Anterior cingulate cortex (tissue), 58 donors: Measurements from ENCODE around the gene ZDHHC9.
"Not testable (repeated sequence)": the region's sequence is repeated elsewhere in the genome, so short reads cannot be mapped to it uniquely, and the experiment has no call there.

Experiments
- DNase-seq, 58 donors: peaks; one replicate each; lab custom pipeline; 2025; lab: John Stamatoyannopoulos, UW

ZDHHC9 gene

GRCh38 chrX:129843459-129844306, at the start of gene ZDHHC9:
Gene ZDHHC9 (minus strand): TSS chrX:129843886. CDS start chrX:129841945, 1,941 bp downstream.
- DNase-seq: peak; percentile 19 to 92 (median 82)

- DNase-seq: no peak
Measured at GRCh38 chrX:129877401-129877800, 33.7 kb upstream of the ZDHHC9 start.

DNA sequence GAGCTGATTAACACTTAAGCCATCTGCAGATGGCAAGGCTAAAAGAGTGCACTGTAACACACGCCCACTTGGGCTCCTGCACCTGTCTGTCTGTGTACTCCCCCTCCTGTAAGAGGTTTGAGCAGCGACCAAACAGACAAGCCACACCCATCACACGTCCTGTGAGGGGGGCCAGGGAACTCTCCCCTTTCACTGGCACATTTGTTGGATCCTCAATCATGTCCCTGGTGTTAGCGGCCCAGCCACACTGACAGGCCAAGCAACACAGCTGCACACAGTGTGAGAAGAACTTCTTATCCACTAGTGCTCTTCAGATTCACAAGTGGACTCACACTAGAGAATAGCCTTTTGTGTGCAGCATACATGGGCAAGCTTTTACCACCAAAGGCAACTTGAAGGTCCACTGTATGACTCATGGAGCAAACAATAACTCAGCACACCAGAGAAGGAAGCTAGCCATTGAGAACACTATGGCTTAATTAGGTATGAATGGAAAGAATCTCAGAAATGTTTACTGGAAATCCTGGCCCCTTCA, 33.2 kb upstream of the ZDHHC9 start:
- DNase-seq: no peak

DNA sequence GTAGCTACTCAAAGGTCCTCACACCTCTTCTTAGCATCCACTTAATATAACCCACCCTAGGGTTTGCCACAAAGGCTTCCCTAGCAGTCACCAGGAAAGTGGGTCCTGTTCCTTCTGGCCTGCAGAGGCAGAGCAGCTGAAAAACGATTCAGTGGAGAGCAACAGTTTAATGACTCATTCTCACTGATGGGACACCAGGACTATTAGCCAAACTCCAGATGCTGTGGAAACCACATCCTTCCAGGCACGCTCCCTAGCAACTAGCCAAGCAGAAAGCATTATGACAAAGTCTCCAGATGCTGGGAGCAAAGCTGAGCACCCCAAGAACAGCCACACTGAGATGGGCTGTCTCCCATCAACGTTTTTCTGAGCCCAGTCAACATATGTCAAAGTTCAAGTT, 32.0 kb upstream of the ZDHHC9 start:
- no peak for DNase-seq

- no peak for DNase-seq
Measured at GRCh38 chrX:129872524-129872923, 28.8 kb upstream of the ZDHHC9 start.

DNA sequence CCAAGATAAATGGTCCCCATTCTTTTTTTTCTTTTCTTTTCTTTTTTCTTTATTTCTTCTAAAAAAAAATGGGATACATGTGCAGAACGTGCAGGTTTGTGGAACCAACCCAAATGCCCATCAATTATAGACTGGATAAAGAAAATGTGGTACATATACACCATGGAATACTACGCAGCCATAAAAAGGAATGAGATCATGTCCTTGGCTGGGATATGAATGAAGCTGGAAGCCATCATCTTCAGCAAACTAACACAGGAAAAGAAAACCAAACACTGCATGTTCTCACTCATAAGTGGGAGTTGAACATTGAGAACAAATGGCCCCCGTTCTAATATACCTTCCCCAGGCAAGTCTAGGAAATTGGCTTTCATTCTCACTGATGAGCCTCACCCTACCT, 22.6 kb upstream of the ZDHHC9 start:
- DNase-seq: not testable (repeated sequence)

DNA sequence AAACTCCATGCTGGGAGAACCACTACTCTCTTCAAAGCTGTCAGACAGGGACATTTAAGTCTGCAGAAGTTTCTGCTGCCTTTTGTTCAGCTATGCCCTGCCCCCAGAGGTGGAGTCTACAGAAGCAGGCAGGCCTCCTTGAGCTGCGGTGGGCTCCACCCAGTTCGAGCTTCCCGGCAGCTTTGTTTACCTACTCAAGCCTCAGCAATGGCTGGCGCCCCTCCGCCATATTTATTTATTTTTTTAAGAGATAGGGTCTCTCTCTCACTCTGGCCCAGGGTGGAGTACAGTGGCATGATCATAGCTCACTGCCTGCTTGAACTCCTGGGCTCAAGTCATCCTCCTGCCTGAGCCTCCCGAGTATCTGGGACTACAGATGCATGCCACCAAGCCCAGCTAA, 15.4 kb upstream of the ZDHHC9 start:
- DNase-seq: not testable (repeated sequence)

- not testable (repeated sequence) for DNase-seq
Measured at GRCh38 chrX:129851825-129852224, 8.1 kb upstream of the ZDHHC9 start.

DNA sequence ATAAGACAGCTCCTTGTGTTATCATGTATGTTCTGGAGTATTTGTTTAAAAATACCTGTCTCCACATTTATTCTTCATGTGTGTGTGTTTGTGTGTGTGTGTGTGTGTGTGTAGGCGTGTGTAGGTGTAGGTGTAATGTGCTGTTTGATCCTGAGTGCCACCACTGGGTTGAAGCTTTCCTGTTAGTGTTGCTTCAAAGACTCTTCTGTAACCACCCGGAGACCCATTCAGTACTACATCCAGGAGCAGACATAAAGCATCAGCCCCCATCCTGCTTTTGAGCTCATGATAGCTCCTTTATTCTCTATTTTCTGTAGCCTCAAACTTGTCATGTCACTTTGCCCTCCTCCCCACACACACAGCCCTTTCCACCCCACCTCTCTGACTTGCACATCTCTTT, 3.0 kb upstream of the ZDHHC9 start:
- DNase-seq: no peak

GRCh38 chrX:129845616-129846190, 2.0 kb upstream of the ZDHHC9 start:
- no peak for DNase-seq

DNA sequence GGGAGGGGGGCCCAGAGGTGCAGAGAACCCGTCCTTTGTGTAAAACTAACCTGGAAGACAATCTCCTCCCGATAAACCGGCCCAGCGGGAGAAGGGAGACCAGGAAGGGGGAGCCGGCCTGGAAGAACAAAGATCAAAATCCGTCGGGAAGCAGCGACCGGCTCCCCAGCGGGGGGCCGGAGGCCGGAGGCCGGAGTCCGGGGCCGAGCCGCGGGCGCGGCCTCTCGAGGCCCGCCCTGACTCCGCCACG, 552 bp downstream of the ZDHHC9 start:
- DNase-seq: peak in 1 of 58 donors; percentile 31

DNA sequence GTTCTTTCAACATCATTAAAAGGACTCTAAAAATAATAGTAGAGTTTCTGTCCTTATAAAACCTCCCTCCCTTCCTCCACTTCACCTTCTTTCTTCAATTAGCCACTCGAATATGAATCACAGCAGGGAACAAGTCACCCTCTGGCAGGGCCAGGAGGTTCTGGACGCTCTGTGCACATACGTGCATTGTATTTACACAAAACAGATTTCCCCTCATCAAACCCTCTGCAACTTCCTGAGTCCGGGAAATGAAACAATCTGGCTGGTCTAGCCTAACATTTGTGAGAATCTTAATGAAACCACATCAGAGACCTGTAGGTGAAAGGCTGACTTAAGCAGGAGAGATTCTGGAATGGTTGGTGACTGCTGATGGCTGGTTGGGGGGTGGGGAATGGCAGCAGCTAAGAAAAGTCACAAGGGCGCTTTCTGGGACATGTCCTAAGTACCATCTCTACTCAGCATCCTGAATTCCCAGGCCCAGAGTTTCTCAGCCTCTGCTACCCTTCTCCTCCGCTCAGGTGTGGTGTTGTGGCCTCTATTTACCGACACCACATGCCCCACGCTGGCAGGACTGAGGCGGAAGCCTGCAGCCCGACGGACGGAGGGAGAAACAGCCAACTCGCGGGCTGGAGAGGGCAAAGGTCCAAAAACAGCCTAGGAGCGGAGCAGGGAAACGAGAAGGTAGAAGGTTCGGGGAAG, 1.0 kb downstream of the ZDHHC9 start:
- DNase-seq: peak in 8 of 58 donors; percentile 2 to 30 (median 10)

DNA sequence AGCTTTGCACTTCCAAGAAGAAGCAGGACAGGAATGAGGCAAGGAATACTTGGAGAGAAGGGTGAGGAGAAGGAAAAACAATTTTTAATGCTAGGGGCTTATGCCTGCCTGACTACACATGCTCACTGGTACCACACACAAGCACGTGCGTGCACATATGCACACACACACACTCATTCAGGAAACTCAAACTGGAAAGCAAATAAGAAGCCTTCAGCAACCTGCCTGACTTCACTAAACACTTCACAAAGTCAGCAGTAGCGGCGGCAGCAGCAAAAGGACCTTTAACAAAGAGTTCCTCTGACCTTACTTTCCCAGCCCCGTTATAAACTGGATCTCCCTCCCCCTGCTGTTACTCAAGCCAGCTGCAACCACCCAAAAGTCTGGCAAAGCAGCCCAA, 3.3 kb downstream of the ZDHHC9 start:
- DNase-seq: peak in 3 of 58 donors; percentile 7 to 28 (median 13)

- DNase-seq: no peak
Measured at GRCh38 chrX:129836827-129837226, 6.9 kb downstream of the ZDHHC9 start.

GRCh38 chrX:129833153-129833990, 10.3 kb downstream of the ZDHHC9 start:
- peak in 26 of 58 donors; percentile 0 to 53 (median 12) for DNase-seq

DNA sequence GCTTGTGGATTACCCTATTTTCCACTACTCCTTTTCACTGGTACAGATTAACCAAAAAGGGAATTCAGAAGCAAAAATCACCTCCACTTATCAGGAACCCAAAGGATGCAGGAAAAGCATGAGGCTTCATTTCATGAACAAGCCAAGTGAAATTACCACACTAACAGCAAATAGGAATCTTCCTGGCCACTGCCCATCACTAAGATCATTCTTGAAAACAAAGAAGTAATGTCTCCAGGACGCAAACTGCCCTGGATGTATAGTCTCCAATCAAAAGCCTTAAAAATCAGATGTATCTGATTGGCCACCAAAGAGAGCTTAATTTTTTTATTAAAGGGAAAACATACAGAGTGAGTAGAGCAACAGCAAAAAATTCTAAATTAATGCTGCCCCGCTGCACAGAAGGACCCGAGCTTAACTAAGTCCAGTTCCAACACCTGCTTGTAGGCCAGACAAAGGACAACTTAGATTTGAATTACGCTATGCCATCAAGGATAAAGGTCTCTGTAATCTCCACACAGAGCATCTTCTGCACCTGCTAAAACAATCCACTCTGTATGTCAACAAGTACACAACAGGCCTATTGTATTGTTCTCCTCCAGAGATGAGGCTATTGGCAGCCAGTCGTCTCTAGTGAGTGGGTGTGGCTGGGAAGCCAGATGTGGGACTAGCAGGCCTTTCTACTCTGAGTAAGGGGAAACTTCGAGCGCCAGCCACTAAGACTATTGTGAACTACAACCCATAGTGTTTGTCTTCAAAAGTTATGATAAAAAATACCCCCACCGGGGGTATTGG, 12.4 kb downstream of the ZDHHC9 start:
- peak in 45 of 58 donors; percentile 1 to 92 (median 32) for DNase-seq

DNA sequence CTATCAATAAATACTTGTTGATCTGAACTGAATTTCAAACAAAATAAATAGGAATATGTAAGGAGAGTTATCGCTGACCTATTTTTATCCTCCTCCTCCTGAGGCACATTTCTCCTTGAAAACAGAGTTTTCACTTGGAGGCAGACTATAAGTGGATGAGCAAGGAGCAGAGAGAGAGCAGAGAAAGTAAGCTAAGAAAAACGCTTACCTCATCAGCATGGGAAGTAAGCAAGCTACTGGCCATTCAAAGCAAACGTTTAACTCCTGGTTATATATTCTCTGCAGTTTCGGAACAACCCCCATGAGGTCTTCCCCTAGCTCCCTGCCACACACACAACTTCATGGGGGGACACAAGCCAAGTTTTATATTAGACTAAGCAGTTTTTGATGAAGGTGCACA, 13.2 kb downstream of the ZDHHC9 start:
- DNase-seq: no peak

- DNase-seq: peak in 2 of 58 donors; percentile 0 to 4
Measured at GRCh38 chrX:129825746-129826505, 17.8 kb downstream of the ZDHHC9 start.

GRCh38 chrX:129824620-129825019, 19.1 kb downstream of the ZDHHC9 start:
- DNase-seq: no peak
